H1 (cell line): ENCODE data around the gene SNORC. TPM values are rescaled to one million over a fixed set of nuclear protein-coding genes. Genes with fewer than 3 reads are reported as not detected.

ENCODE experiments used
- CTCF ChIA-PET: fragments of 300-600 bp; sonication (Branson Sonifier 250); formaldehyde crosslinking; loops from one replicate; lab custom pipeline; 2021; ENCODE audit not compliant: partially characterized antibody; lab: Charles Lee
- POLR2A ChIA-PET: fragments of 300-600 bp; sonication (Branson Sonifier 250); formaldehyde crosslinking; loops from one replicate; lab custom pipeline; 2021; ENCODE audit warnings: inconsistent platforms; ENCODE audit not compliant: partially characterized antibody; lab: Charles Lee
- DNase-seq, 2 experiments: peaks; one replicate each; pipeline versions ENCODE4 v3.0.0 to v3.0.0-alpha.2; 2010 to 2022; ENCODE audit warnings: low spot score in 2 of 2, low read depth in 1 of 2, mixed read lengths in 1 of 2
- FAIRE-seq: peaks from 2 replicates; lab custom pipeline; 2011; peaks lifted over from hg19 to GRCh38; lab: Jason Lieb, UNC
- H2AFZ ChIP-seq: 2 replicates; pipeline ENCODE4 v1.8.1; 2012; ENCODE audit warnings: low read length, inconsistent platforms
- H2AK5ac ChIP-seq: 2 replicates; pipeline ENCODE4 v1.6.1; 2013; ENCODE audit warnings: low read depth, low read length
- H2BK120ac ChIP-seq: replicated peaks from 2 replicates; pipeline ENCODE3; 2013; ENCODE audit warnings: low read depth, low read length, inconsistent platforms
- H2BK12ac ChIP-seq: 2 replicates; pipeline ENCODE4 v1.6.1; 2013; ENCODE audit warnings: low read depth, low read length
- H2BK15ac ChIP-seq: 2 replicates; pipeline ENCODE4 v1.6.1; 2013; ENCODE audit warnings: low read length
- H2BK20ac ChIP-seq: 2 replicates; pipeline ENCODE4 v1.6.1; 2013; ENCODE audit warnings: low read length
- H2BK5ac ChIP-seq: 2 replicates; pipeline ENCODE4 v1.6.1; 2013; ENCODE audit warnings: low read depth, low read length
- H3K14ac ChIP-seq: 2 replicates; pipeline ENCODE4 v1.6.1; 2013; ENCODE audit warnings: inconsistent platforms; ENCODE audit not compliant: insufficient read length
- H3K18ac ChIP-seq: 2 replicates; pipeline ENCODE4 v1.6.1; 2013; ENCODE audit warnings: low read length; ENCODE audit errors: extremely low read depth
- H3K23ac ChIP-seq: 2 replicates; pipeline ENCODE4 v1.6.1; 2013; ENCODE audit warnings: inconsistent platforms; ENCODE audit not compliant: insufficient read length
- H3K23me2 ChIP-seq: 2 replicates; pipeline ENCODE4 v1.6.1; 2013; ENCODE audit warnings: low read depth, low read length
- H3K27ac ChIP-seq: 2 replicates; pipeline ENCODE4 v1.6.1; 2011; ENCODE audit warnings: low read depth, low read length, inconsistent platforms
- H3K27me3 ChIP-seq, 4 experiments: replicated peaks in 1 of 4; 1 replicate in 1 of 4; 2 replicates in 3 of 4; pipeline versions ENCODE4 v1.6.1 to v1.8.1; 2011 to 2013; ENCODE audit warnings: low read length in 3 of 4, mild to moderate bottlenecking in 3 of 4, inconsistent platforms in 2 of 4, mixed read lengths in 2 of 4, moderate library complexity in 1 of 4; ENCODE audit not compliant: control insufficient read depth in 3 of 4, insufficient read depth in 3 of 4; ENCODE audit errors: extremely low read depth in 1 of 4
- H3K36me3 ChIP-seq, 4 experiments: 2 replicates each; pipeline versions ENCODE4 v1.6.1 to v1.8.1; 2011 to 2013; ENCODE audit warnings: mild to moderate bottlenecking in 4 of 4, low read length in 3 of 4, moderate library complexity in 2 of 4, control low read depth in 1 of 4, inconsistent platforms in 1 of 4; ENCODE audit not compliant: insufficient read depth in 4 of 4, control insufficient read depth in 2 of 4
- H3K4ac ChIP-seq: replicated peaks from 2 replicates; pipeline ENCODE3; 2013; ENCODE audit warnings: low read length, low read depth, mixed read lengths, inconsistent platforms; ENCODE audit not compliant: insufficient read length
- H3K4me1 ChIP-seq, 4 experiments: replicated peaks in 1 of 4; 1 replicate in 1 of 4; 2 replicates in 3 of 4; pipeline versions ENCODE4 v1.6.1 to v1.8.1; 2011 to 2013; ENCODE audit warnings: low read length in 3 of 4, inconsistent platforms in 2 of 4, mixed read lengths in 1 of 4; ENCODE audit not compliant: insufficient read depth in 4 of 4, control insufficient read depth in 3 of 4
- H3K4me2 ChIP-seq, 2 experiments: 2 replicates each; pipeline versions ENCODE4 v1.6.1 to v1.8.1; 2011 to 2013; ENCODE audit warnings: low read depth in 2 of 2, low read length in 2 of 2, control low read depth in 1 of 2, inconsistent platforms in 1 of 2, mild to moderate bottlenecking in 1 of 2; ENCODE audit not compliant: insufficient read depth in 1 of 2
- H3K4me3 ChIP-seq, 4 experiments: fragments of 200-600, 300-600 bp in 1 of 4; sonication (generic), shearing (Covaris generic), sonication (Bioruptor Twin) in 1 of 4; 2 replicates each; pipeline versions ENCODE4 v1.5.1 to v1.8.1; 2011 to 2016; ENCODE audit warnings: low read length in 4 of 4, low read depth in 3 of 4, control low read depth in 2 of 4, inconsistent platforms in 2 of 4, mild to moderate bottlenecking in 2 of 4, mixed read lengths in 1 of 4, moderate library complexity in 1 of 4; ENCODE audit not compliant: insufficient read depth in 2 of 4; ENCODE audit errors: extremely low read depth in 1 of 4
- H3K56ac ChIP-seq: replicated peaks from 2 replicates; pipeline ENCODE3; 2013; ENCODE audit warnings: low read depth, mild to moderate bottlenecking, mixed read lengths, low read length, inconsistent platforms; ENCODE audit not compliant: insufficient read length
- H3K79me1 ChIP-seq: 2 replicates; pipeline ENCODE4 v1.6.1; 2013; ENCODE audit warnings: low read depth, low read length, control low read depth
- H3K79me2 ChIP-seq, 2 experiments: 2 replicates each; pipeline versions ENCODE4 v1.6.1 to v1.8.1; 2012 to 2013; ENCODE audit warnings: low read length in 2 of 2, mild to moderate bottlenecking in 2 of 2, inconsistent platforms in 1 of 2; ENCODE audit not compliant: insufficient read depth in 2 of 2, control insufficient read depth in 1 of 2
- H3K9ac ChIP-seq, 4 experiments: replicated peaks in 1 of 4; 1 replicate in 1 of 4; 2 replicates in 3 of 4; pipeline versions ENCODE4 v1.6.1 to v1.8.1; 2011 to 2013; ENCODE audit warnings: low read depth in 3 of 4, low read length in 3 of 4, control low read depth in 2 of 4, mild to moderate bottlenecking in 2 of 4, moderate library complexity in 2 of 4, inconsistent platforms in 1 of 4; ENCODE audit errors: extremely low read depth in 1 of 4
- H3K9me3 ChIP-seq, 2 experiments: 2 replicates each; pipeline versions ENCODE4 v1.6.1 to v1.8.1; 2012 to 2013; ENCODE audit warnings: mild to moderate bottlenecking in 2 of 2, moderate library complexity in 2 of 2, control low read depth in 1 of 2, inconsistent platforms in 1 of 2, low read depth in 1 of 2, low read length in 1 of 2, mixed read lengths in 1 of 2; ENCODE audit not compliant: insufficient read depth in 2 of 2
- H4K20me1 ChIP-seq, 2 experiments: replicated peaks in 1 of 2; 2 replicates each; pipeline versions ENCODE3 to v1.8.1; 2011 to 2013; ENCODE audit warnings: inconsistent platforms in 2 of 2, low read length in 2 of 2, mild to moderate bottlenecking in 1 of 2; ENCODE audit not compliant: insufficient read depth in 2 of 2, control insufficient read depth in 1 of 2
- H4K5ac ChIP-seq: 2 replicates; pipeline ENCODE4 v1.6.1; 2013; ENCODE audit warnings: low read length, low read depth, mixed read lengths, inconsistent platforms; ENCODE audit not compliant: insufficient read length
- H4K8ac ChIP-seq: 2 replicates; pipeline ENCODE4 v1.8.0; 2013; ENCODE audit warnings: mild to moderate bottlenecking, moderate library complexity, low read length, inconsistent platforms; ENCODE audit not compliant: insufficient read depth; ENCODE audit errors: extremely low read depth
- H4K91ac ChIP-seq: replicated peaks from 2 replicates; pipeline ENCODE3; 2013; ENCODE audit warnings: low read length, mixed read lengths, inconsistent platforms; ENCODE audit not compliant: insufficient read length
- CREB1 ChIP-seq: IDR thresholded peaks from 2 replicates; pipeline ENCODE4 v1.6.1; 2012; ENCODE audit warnings: inconsistent platforms
- EP300 ChIP-seq, 2 experiments: IDR thresholded peaks; 1 replicate in 1 of 2; 2 replicates in 1 of 2; pipeline ENCODE4 v1.6.1; 2011 to 2012; ENCODE audit warnings: low read depth in 2 of 2, low read length in 2 of 2, mild to moderate bottlenecking in 2 of 2, borderline replicate concordance in 1 of 2, inconsistent platforms in 1 of 2, moderate library complexity in 1 of 2
- HDAC2 ChIP-seq, 2 experiments: fragments of 300-600 bp in 1 of 2; sonication (generic) in 1 of 2; IDR thresholded peaks; 2 replicates each; pipeline ENCODE4 v1.6.1; 2011 to 2012; ENCODE audit warnings: low read depth in 2 of 2, low read length in 2 of 2, mild to moderate bottlenecking in 2 of 2, moderate library complexity in 2 of 2, borderline replicate concordance in 1 of 2, inconsistent platforms in 1 of 2
- MAX ChIP-seq: IDR thresholded peaks from 2 replicates; pipeline ENCODE4 v1.6.1; 2012; ENCODE audit warnings: inconsistent platforms
- POLR2AphosphoS5 ChIP-seq: IDR thresholded peaks from 2 replicates; pipeline ENCODE4 v1.6.1; 2011; ENCODE audit warnings: low read depth, low read length
- POU5F1 ChIP-seq: IDR thresholded peaks from 2 replicates; pipeline ENCODE4 v1.6.1; 2011; ENCODE audit warnings: low read depth, mild to moderate bottlenecking, low read length, moderate library complexity
- RFX5 ChIP-seq: IDR thresholded peaks from 2 replicates; pipeline ENCODE4 v1.6.1; 2011; ENCODE audit warnings: low read depth, low read length, improper control_type of control experiment, borderline replicate concordance
- SIX5 ChIP-seq: IDR thresholded peaks from 2 replicates; pipeline ENCODE4 v1.6.1; 2011; ENCODE audit warnings: mild to moderate bottlenecking, low read depth, low read length
- SP2 ChIP-seq: IDR thresholded peaks from 2 replicates; pipeline ENCODE4 v1.6.1; 2012; ENCODE audit warnings: mild to moderate bottlenecking, low read length, inconsistent platforms
- SRF ChIP-seq: IDR thresholded peaks from 2 replicates; pipeline ENCODE4 v1.6.1; 2011; ENCODE audit warnings: mild to moderate bottlenecking, low read depth, low read length, moderate library complexity
- TBP ChIP-seq: IDR thresholded peaks from 2 replicates; pipeline ENCODE4 v1.6.1; 2011; ENCODE audit warnings: low read depth, low read length, improper control_type of control experiment
- YY1 ChIP-seq: IDR thresholded peaks from 2 replicates; pipeline ENCODE4 v1.6.1; 2011; ENCODE audit warnings: low read depth, mild to moderate bottlenecking, low read length
- WGBS, 2 experiments: shearing (Covaris generic) in 1 of 2; methylation state at CpG; one replicate each; pipeline versions ENCODE4 v1.1.6 to v1.1.7; 2013 to 2015; ENCODE audit warnings: low lambda C conversion rate in 2 of 2, mixed read lengths in 2 of 2, inconsistent platforms in 1 of 2, low coverage in 1 of 2, missing lambda C conversion rate in 1 of 2; ENCODE audit not compliant: insufficient replicate concordance in 2 of 2, insufficient coverage in 1 of 2, insufficient read length in 1 of 2; ENCODE audit errors: extremely low coverage in 1 of 2, missing lambda C conversion rate in 1 of 2; 5-methylcytosine and 5-hydroxymethylcytosine counted together
- polyA plus RNA-seq, 7 experiments: library from polyadenylated mRNA; depleted of rRNA in 3 of 7; stranded (reverse) in 5 of 7; unstranded in 2 of 7; fragments of >200 nt in 5 of 7; fragments of 200-250 nt in 2 of 7; gene quantifications; 1 replicate in 5 of 7; 2 replicates in 1 of 7; 4 replicates in 1 of 7; pipeline versions ENCODE4 v1.2.1 to v1.2.3, GENCODE V29; 2011 to 2013; ENCODE audit warnings: missing spikeins in 2 of 7, mixed read lengths in 2 of 7
- total RNA-seq: library from RNA; stranded (reverse); fragmentation: NEBNext Ultra II Directional; extraction: Animal tissue kit (Norgen Biotek cat#: 25700); gene quantifications from 2 replicates; pipeline ENCODE4 v1.2.1, GENCODE V29; 2021

The SNORC gene
- total and polyA plus RNA-seq, 2 of the 8 experiments (the other 6 are each of a cell fraction or from before 2014, with no cell fraction given): 1.6 to 1.8 TPM

- Histone ChIP-seq H2AK5ac (no peak overlapping the region; the same call in none of the 2 replicates), H2BK120ac (no peak overlapping the region), H3K4me2 (no peak overlapping the region), H4K5ac (no peak overlapping the region), H3K18ac (no peak overlapping the region), H4K91ac (no peak overlapping the region), H3K79me1 (no peaks in the 10 kb centered on the region), H3K9me3 (no peaks in the 10 kb centered on the region; a peak in 1 of 4 replicates), H3K23ac (no peak overlapping the region), H3K27me3 (peaks cover 0 to 8% (median 6%) of the 10 kb centered on the region in 4 experiments; a peak in 3 of 7 replicates), H4K20me1 (peaks cover 0 to 2% of the 10 kb centered on the region in 2 experiments), H3K79me2 (no peaks in the 10 kb centered on the region), H3K14ac (no peak overlapping the region), H3K27ac (no peak overlapping the region), H2BK12ac (no peak overlapping the region), H3K9ac (no peak overlapping the region; a peak in 1 of 7 replicates), H2BK5ac (no peak overlapping the region), H3K56ac (no peak overlapping the region), H3K4me3 (no peak overlapping the region), H4K8ac (no peak overlapping the region), H2BK20ac (no peak overlapping the region), H3K36me3 (no peaks in the 10 kb centered on the region), H3K4ac (no peak overlapping the region), H3K23me2 (peaks cover 11% of the 10 kb centered on the region; the same call in 1 of the 2 replicates), H3K4me1 (peaks cover 4 to 19% (median 15%) of the 10 kb centered on the region in 4 experiments), H2AFZ (no peak overlapping the region), H2BK15ac (no peak overlapping the region)
- POLR2A ChIA-PET: interaction anchor here (0.8 to 1.6 kb wide), 2 partner anchors 8 to 14 kb away, joined by 4 read pairs; no protein-coding TSS in a partner anchor
- no peak for DNase-seq
- no peak for FAIRE-seq
- WGBS, 2 experiments: 85% methylated on average over 18 of the region's 18 CpGs; no CpG with 5 or more reads in 1 of the 2 experiments
- CTCF ChIA-PET: no interaction called here
- TF ChIP-seq SRF (no peak), SIX5 (no peak), YY1 (no peak), POLR2AphosphoS5 (no peak), SP2 (no peak), TBP (no peak), HDAC2 (IDR thresholded peaks at IDR 0.05; ENCODE audit: borderline replicate concordance in 1 of 2, low read depth in 2 of 2, low read length in 2 of 2) (no peak), RFX5 (no peak), POU5F1 (no peak), CREB1 (no peak), EP300 (IDR thresholded peaks at IDR 0.05; ENCODE audit: borderline replicate concordance in 1 of 2, low read depth in 2 of 2, low read length in 2 of 2) (no peak), MAX (no peak)
Measured at GRCh38 chr2:232898592-232899543, 28.8 kb downstream of the SNORC start.
